GM12865 (cell line): ENCODE results near the gene ERI2.

ENCODE experiments used
- DNase-seq: peaks from one replicate; pipeline ENCODE4 v3.0.0; 2010; ENCODE audit warnings: low read depth
- H3K4me3 ChIP-seq: 2 replicates; pipeline ENCODE4 v1.5.1; 2011; ENCODE audit warnings: mild to moderate bottlenecking, low read depth, low read length, control low read depth
- CTCF ChIP-seq: IDR thresholded peaks from 2 replicates; pipeline ENCODE4 v1.5.1; 2011; ENCODE audit warnings: low read length, control low read depth, low read depth, inconsistent platforms; ENCODE audit not compliant: insufficient read depth; ENCODE audit errors: missing control alignments

Gene ERI2

GRCh38 chr16:20849589-20850390 is 43.5 kb upstream of the ERI2 start:
- TF ChIP-seq CTCF, result peak; percentile 98
- peak; percentile 65 for DNase-seq
- no peak overlapping the region for H3K4me3 ChIP-seq

GRCh38 chr16:20847550-20847949 is 41.3 kb upstream of the ERI2 start:
- no peak for DNase-seq
- H3K4me3 ChIP-seq, result no peak overlapping the region
- TF ChIP-seq CTCF, result no peak

GRCh38 chr16:20846551-20846950 is 40.3 kb upstream of the ERI2 start:
- H3K4me3 ChIP-seq, result no peak overlapping the region
- DNase-seq, result no peak
- no peak for TF ChIP-seq CTCF

GRCh38 chr16:20846030-20846429 is 39.8 kb upstream of the ERI2 start:
- DNase-seq, result no peak
- TF ChIP-seq CTCF, result no peak
- no peak overlapping the region for H3K4me3 ChIP-seq

GRCh38 chr16:20844588-20844987 is 38.3 kb upstream of the ERI2 start:
- DNase-seq, result no peak
- no peak for TF ChIP-seq CTCF
- H3K4me3 ChIP-seq, result no peak overlapping the region

GRCh38 chr16:20844054-20844453 is 37.8 kb upstream of the ERI2 start:
- no peak overlapping the region for H3K4me3 ChIP-seq
- TF ChIP-seq CTCF, result no peak
- no peak for DNase-seq

- TF ChIP-seq CTCF, result no peak
- DNase-seq, result no peak
- no peak overlapping the region for H3K4me3 ChIP-seq
These were observed 33.2 kb upstream of the ERI2 start for GRCh38 chr16:20839504-20839903.
